HepG2 (cell line): ENCODE data around the gene ZNF500. TPM values are rescaled to one million over a fixed set of nuclear protein-coding genes. Genes with fewer than 3 reads are reported as not detected.

Experiments used
- ATAC-seq: fragments of 200-7000 bp; cut with Tn5 transposase; 3 replicates; pipeline ENCODE4 v1.9.1; 2020; ENCODE audit warnings: mild to moderate bottlenecking, moderate library complexity
- BruUV-seq: library from RNA; stranded (reverse); fragments of 400-500 nt; replicated peaks from 2 replicates; lab custom pipeline; 2021; lab: Mats Ljungman, UMichigan
- CTCF ChIA-PET: fragments of 300-600 bp; formaldehyde crosslinking; extraction: SDS; loops from one replicate; lab custom pipeline; 2021; ENCODE audit warnings: low total read pairs, inconsistent platforms, low intra/inter-chr PET ratio; lab: Yijun Ruan, JAX
- POLR2A ChIA-PET: fragments of 350-600 bp; sonication (Branson Sonifier 250); formaldehyde crosslinking; loops from one replicate; lab custom pipeline; 2020; ENCODE audit warnings: antibody characterized with exemption, inconsistent platforms; lab: Yijun Ruan, JAX
- DNase-seq: peaks from one replicate; pipeline ENCODE4 v3.0.0-alpha.2; 2015; ENCODE audit warnings: low spot score
- FAIRE-seq: peaks from 3 replicates; lab custom pipeline; 2011; peaks lifted over from hg19 to GRCh38; lab: Jason Lieb, UNC
- H2AFZ ChIP-seq: one replicate; pipeline ENCODE4 v1.6.1; 2011; ENCODE audit warnings: low read length, inconsistent platforms
- H3K27ac ChIP-seq: fragments of 300-600 bp; 3 replicates; pipeline ENCODE4 v1.8.0; 2011; ENCODE audit warnings: mixed run types, mild to moderate bottlenecking, mixed read lengths, low read length, inconsistent platforms; ENCODE audit not compliant: insufficient read depth; ENCODE audit errors: extremely low read length
- H3K27me3 ChIP-seq, 2 experiments: fragments of 200-600 bp in 1 of 2; 2 replicates in 1 of 2; 3 replicates in 1 of 2; pipeline versions ENCODE4 v1.6.0 to v1.8.0; 2011; ENCODE audit warnings: low read length in 2 of 2, mild to moderate bottlenecking in 2 of 2, moderate library complexity in 2 of 2, inconsistent platforms in 1 of 2; ENCODE audit not compliant: insufficient read depth in 2 of 2, control insufficient read depth in 1 of 2
- H3K36me3 ChIP-seq, 2 experiments: fragments of 200-600 bp in 1 of 2; replicated peaks in 1 of 2; 2 replicates in 1 of 2; 3 replicates in 1 of 2; pipeline versions ENCODE4 v1.5.1 to v1.8.0; 2011; ENCODE audit warnings: low read length in 2 of 2, inconsistent platforms in 1 of 2; ENCODE audit not compliant: insufficient read depth in 2 of 2, control insufficient read depth in 1 of 2
- H3K4me1 ChIP-seq: 2 replicates; pipeline ENCODE4 v1.5.1; 2012; ENCODE audit warnings: low read length, inconsistent platforms; ENCODE audit not compliant: insufficient read depth
- H3K4me2 ChIP-seq: 2 replicates; pipeline ENCODE4 v1.6.0; 2011; ENCODE audit warnings: low read depth, low read length, inconsistent platforms
- H3K4me3 ChIP-seq, 3 experiments: fragments of 200-600 bp in 1 of 3; sonication (generic), shearing (Covaris generic) in 1 of 3; replicated peaks in 1 of 3; 2 replicates each; pipeline ENCODE4 v1.5.1; 2011 to 2016; ENCODE audit warnings: low read length in 3 of 3, inconsistent platforms in 2 of 3, low read depth in 2 of 3, mild to moderate bottlenecking in 2 of 3, control low read depth in 1 of 3, mixed read lengths in 1 of 3; ENCODE audit not compliant: insufficient read depth in 1 of 3
- H3K79me2 ChIP-seq: one replicate; pipeline ENCODE4 v1.6.1; 2011; ENCODE audit warnings: low read length, inconsistent platforms; ENCODE audit not compliant: insufficient read depth
- H3K9ac ChIP-seq: 2 replicates; pipeline ENCODE4 v1.6.0; 2011; ENCODE audit warnings: mild to moderate bottlenecking, low read depth, low read length, inconsistent platforms; ENCODE audit not compliant: insufficient read depth
- H3K9me3 ChIP-seq: 2 replicates; pipeline ENCODE4 v1.5.1; 2012; ENCODE audit warnings: mild to moderate bottlenecking, low read length
- H4K20me1 ChIP-seq: 2 replicates; pipeline ENCODE4 v1.6.0; 2011; ENCODE audit warnings: inconsistent platforms, mild to moderate bottlenecking, low read length, moderate library complexity; ENCODE audit not compliant: insufficient read depth
- HNF4A ChIP-seq: sonication (generic); formaldehyde crosslinking; IDR thresholded peaks from 2 replicates; pipeline ENCODE4 v1.4.0; 2020; ENCODE audit warnings: missing genetic modification reagents
- HNRNPL ChIP-seq: fragments of 200-400 bp; formaldehyde crosslinking; IDR thresholded peaks from 2 replicates; pipeline ENCODE4 v1.6.1; 2017; ENCODE audit warnings: mild to moderate bottlenecking, low read depth, low read length
- NAIF1 ChIP-seq: sonication (generic); formaldehyde crosslinking; IDR thresholded peaks from 2 replicates; pipeline ENCODE4 v1.5.0; 2020; ENCODE audit warnings: mild to moderate bottlenecking, missing genetic modification reagents, borderline replicate concordance
- TBL1XR1 ChIP-seq: fragments of 150-350 bp; IDR thresholded peaks from 2 replicates; pipeline ENCODE4 v1.6.1; 2014; ENCODE audit warnings: borderline replicate concordance, low read length; ENCODE audit not compliant: partially characterized antibody
- ZNF225 ChIP-seq: sonication (generic); formaldehyde crosslinking; IDR thresholded peaks from 2 replicates; pipeline ENCODE4 v1.4.0; 2020; ENCODE audit warnings: mild to moderate bottlenecking, missing genetic modification reagents
- ZNF329 ChIP-seq: sonication (generic); formaldehyde crosslinking; IDR thresholded peaks from 2 replicates; pipeline ENCODE4 v1.9.0; 2021; ENCODE audit warnings: low read depth, mild to moderate bottlenecking, missing genetic modification reagents
- WGBS: methylation state at CpG from one replicate; pipeline ENCODE4 v1.1.6; 2017; ENCODE audit warnings: low lambda C conversion rate; 5-methylcytosine and 5-hydroxymethylcytosine counted together
- in situ Hi-C: cut with HindIII; loops from 2 replicates; pipeline ENCODE4 v1.10.0; 2017; ENCODE audit warnings: low pct_unique_long_range_greater_than_20kb; ENCODE audit not compliant: extremely low pct_ligation_motif_present
- intact Hi-C: fragments of 100-400 bp; cut with micrococcal nuclease; formaldehyde crosslinking; loops from one replicate; pipeline ENCODE4 v1.10.0; 2022; ENCODE audit not compliant: unreplicated experiment
- polyA plus RNA-seq, 8 experiments: library from polyadenylated mRNA; depleted of rRNA in 3 of 8; stranded (reverse) in 7 of 8; unstranded in 1 of 8; fragments of >200 nt; fragmentation: Illumina TruSeq in 4 of 8; extraction: Trizol in 4 of 8; gene quantifications; 2 replicates each; pipeline versions ENCODE4 v1.2.1 to v1.2.3, GENCODE V29; 2011 to 2016; ENCODE audit warnings: low read depth in 4 of 8, missing spikeins in 1 of 8, mixed read lengths in 1 of 8; ENCODE audit not compliant: insufficient read depth in 1 of 8
- total RNA-seq, 5 experiments: library from RNA; depleted of rRNA; stranded (reverse); fragments of >200 nt; fragmentation: Illumina TruSeq; extraction: Trizol; gene quantifications; 2 replicates each; pipeline ENCODE4 v1.2.3, GENCODE V29; 2016; ENCODE audit warnings: low read depth in 1 of 5
- TF ChIP-seq, protein P1 (sequence below): sonication (generic); formaldehyde crosslinking; IDR thresholded peaks from 2 replicates; pipeline ENCODE4 v1.8.1; 2022; ENCODE audit warnings: mild to moderate bottlenecking, missing genetic modification reagents
- TF ChIP-seq, protein P2 (sequence below): fragments of 450-650 bp; IDR thresholded peaks from 2 replicates; pipeline ENCODE4 v1.6.1; 2016
- TF ChIP-seq, protein P3 (sequence below): sonication (generic); formaldehyde crosslinking; IDR thresholded peaks from 2 replicates; pipeline ENCODE4 v1.5.1; 2020; ENCODE audit warnings: mild to moderate bottlenecking, missing genetic modification reagents, moderate library complexity

ZNF500 gene
- total and polyA plus RNA-seq, 2 of the 13 experiments (the other 11 are each of a cell fraction or from before 2014, with no cell fraction given) = 6.1 to 12.2 TPM

DNA sequence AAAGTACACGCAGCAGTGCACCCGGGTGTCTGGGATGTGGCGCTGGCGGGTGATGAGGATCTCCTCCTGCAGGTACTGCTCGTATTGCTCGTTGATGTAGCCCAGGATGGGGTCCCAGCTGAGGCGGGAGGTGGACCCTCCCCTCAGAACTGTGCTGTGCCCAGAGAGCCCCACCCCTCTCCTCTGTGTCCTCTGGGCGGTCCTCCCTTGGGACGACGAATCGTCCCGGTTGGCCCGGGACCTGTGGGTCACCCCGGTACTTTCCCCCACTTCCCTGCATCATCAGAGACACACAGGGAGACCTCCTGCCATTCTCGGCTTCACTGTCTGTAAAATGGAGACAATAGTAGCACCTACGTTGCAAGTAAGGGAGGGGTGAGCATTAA is 17.0 kb upstream of the ZNF500 start:
- Histone ChIP-seq H3K36me3 (no peaks in the 10 kb centered on the region), H3K79me2 (no peaks in the 10 kb centered on the region), H3K9me3 (no peaks in the 10 kb centered on the region), H2AFZ (no peak overlapping the region), H3K9ac (no peak overlapping the region)
- WGBS = 0% methylated on average over 1 of the region's 16 CpGs
- no peak for DNase-seq
- POLR2A ChIA-PET = no interaction called here
- CTCF ChIA-PET = no interaction called here
- TF ChIP-seq, protein P1, sequence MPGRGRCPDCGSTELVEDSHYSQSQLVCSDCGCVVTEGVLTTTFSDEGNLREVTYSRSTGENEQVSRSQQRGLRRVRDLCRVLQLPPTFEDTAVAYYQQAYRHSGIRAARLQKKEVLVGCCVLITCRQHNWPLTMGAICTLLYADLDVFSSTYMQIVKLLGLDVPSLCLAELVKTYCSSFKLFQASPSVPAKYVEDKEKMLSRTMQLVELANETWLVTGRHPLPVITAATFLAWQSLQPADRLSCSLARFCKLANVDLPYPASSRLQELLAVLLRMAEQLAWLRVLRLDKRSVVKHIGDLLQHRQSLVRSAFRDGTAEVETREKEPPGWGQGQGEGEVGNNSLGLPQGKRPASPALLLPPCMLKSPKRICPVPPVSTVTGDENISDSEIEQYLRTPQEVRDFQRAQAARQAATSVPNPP (CRISPR knock-in tag) = no peak
- no peak for TF ChIP-seq HNF4A (CRISPR knock-in tag)
- TF ChIP-seq, all 625 proteins: peak for 0
- FAIRE-seq = no peak
- Histone ChIP-seq H3K4me3 (peak overlapping the region in 1 of 3 experiments; percentile 9; a peak in 1 of 6 replicates), H3K27ac (no peak overlapping the region), H4K20me1 (no peaks in the 10 kb centered on the region), H3K4me1 (peaks cover 96% of the 10 kb centered on the region), H3K27me3 (no peaks in the 10 kb centered on the region), H3K4me2 (peak overlapping the region; percentile 42; the same call in 1 of the 2 replicates)
- intact Hi-C loops = no loop called here
- in situ Hi-C loops = no loop called here
- peak; percentile 13; the same call in 2 of the 3 replicates for ATAC-seq
- no TSS peak for BruUV-seq

GRCh38 chr16:4783251-4783950 is 16.4 kb upstream of the ZNF500 start:
- Histone ChIP-seq H3K79me2 (no peaks in the 10 kb centered on the region), H3K4me3 (peak overlapping the region in 1 of 3 experiments; percentile 9; a peak in 1 of 6 replicates), H4K20me1 (no peaks in the 10 kb centered on the region), H3K27ac (no peak overlapping the region), H3K9ac (no peak overlapping the region), H3K36me3 (no peaks in the 10 kb centered on the region), H3K4me1 (peaks cover 90% of the 10 kb centered on the region), H3K9me3 (no peaks in the 10 kb centered on the region), H3K27me3 (no peaks in the 10 kb centered on the region), H2AFZ (no peak overlapping the region), H3K4me2 (peak overlapping the region; percentile 42; the same call in 1 of the 2 replicates)
- DNase-seq = no peak
- intact Hi-C loops (no loop called here), in situ Hi-C loops (no loop called here)
- CTCF ChIA-PET = no interaction called here
- BruUV-seq = no TSS peak
- peak; percentile 19 for ATAC-seq
- POLR2A ChIA-PET = interaction anchor here (1.8 kb wide), 1 partner anchor 15 kb away, joined by 4 read pairs; no protein-coding TSS in a partner anchor
- 64% methylated on average over 12 of the region's 25 CpGs for WGBS
- no peak for FAIRE-seq
- no peak for TF ChIP-seq NAIF1 (CRISPR knock-in tag)
- 0 out of 2 replicates have a peak, but pooled peaks have one; percentile 27 for TF ChIP-seq ZNF225 (CRISPR knock-in tag)
- TF ChIP-seq TBL1XR1 = no peak
- TF ChIP-seq, protein P2, sequence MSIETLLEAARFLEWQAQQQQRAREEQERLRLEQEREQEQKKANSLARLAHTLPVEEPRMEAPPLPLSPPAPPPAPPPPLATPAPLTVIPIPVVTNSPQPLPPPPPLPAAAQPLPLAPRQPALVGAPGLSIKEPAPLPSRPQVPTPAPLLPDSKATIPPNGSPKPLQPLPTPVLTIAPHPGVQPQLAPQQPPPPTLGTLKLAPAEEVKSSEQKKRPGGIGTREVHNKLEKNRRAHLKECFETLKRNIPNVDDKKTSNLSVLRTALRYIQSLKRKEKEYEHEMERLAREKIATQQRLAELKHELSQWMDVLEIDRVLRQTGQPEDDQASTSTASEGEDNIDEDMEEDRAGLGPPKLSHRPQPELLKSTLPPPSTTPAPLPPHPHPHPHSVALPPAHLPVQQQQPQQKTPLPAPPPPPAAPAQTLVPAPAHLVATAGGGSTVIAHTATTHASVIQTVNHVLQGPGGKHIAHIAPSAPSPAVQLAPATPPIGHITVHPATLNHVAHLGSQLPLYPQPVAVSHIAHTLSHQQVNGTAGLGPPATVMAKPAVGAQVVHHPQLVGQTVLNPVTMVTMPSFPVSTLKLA = no peak
- TF ChIP-seq, protein P3, sequence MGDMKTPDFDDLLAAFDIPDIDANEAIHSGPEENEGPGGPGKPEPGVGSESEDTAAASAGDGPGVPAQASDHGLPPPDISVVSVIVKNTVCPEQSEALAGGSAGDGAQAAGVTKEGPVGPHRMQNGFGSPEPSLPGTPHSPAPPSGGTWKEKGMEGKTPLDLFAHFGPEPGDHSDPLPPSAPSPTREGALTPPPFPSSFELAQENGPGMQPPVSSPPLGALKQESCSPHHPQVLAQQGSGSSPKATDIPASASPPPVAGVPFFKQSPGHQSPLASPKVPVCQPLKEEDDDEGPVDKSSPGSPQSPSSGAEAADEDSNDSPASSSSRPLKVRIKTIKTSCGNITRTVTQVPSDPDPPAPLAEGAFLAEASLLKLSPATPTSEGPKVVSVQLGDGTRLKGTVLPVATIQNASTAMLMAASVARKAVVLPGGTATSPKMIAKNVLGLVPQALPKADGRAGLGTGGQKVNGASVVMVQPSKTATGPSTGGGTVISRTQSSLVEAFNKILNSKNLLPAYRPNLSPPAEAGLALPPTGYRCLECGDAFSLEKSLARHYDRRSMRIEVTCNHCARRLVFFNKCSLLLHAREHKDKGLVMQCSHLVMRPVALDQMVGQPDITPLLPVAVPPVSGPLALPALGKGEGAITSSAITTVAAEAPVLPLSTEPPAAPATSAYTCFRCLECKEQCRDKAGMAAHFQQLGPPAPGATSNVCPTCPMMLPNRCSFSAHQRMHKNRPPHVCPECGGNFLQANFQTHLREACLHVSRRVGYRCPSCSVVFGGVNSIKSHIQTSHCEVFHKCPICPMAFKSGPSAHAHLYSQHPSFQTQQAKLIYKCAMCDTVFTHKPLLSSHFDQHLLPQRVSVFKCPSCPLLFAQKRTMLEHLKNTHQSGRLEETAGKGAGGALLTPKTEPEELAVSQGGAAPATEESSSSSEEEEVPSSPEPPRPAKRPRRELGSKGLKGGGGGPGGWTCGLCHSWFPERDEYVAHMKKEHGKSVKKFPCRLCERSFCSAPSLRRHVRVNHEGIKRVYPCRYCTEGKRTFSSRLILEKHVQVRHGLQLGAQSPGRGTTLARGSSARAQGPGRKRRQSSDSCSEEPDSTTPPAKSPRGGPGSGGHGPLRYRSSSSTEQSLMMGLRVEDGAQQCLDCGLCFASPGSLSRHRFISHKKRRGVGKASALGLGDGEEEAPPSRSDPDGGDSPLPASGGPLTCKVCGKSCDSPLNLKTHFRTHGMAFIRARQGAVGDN = 0 out of 2 replicates have a peak, but pooled peaks have one; percentile 2
- 0 out of 2 replicates have a peak, but pooled peaks have one; percentile 40 for TF ChIP-seq HNRNPL
- TF ChIP-seq ZNF329 = peak; percentile 97
